WTC11 (cell line): ENCODE results near the gene POLDIP3. TPM values are rescaled to one million over a fixed set of nuclear protein-coding genes. Genes with fewer than 3 reads are reported as not detected.
"Not testable (repeated sequence)": the region's sequence is repeated elsewhere in the genome, so short reads cannot be mapped to it uniquely, and the experiment has no call there.

Experiments
- ATAC-seq: fragments of 200-7000 bp; cut with Tn5 transposase; 2 replicates; pipeline ENCODE4 v1.10.0; 2021; ENCODE audit warnings: mild to moderate bottlenecking, moderate library complexity
- CTCF ChIA-PET: fragments of 300-600 bp; sonication (Branson Sonifier 250); formaldehyde crosslinking; loops from one replicate; lab custom pipeline; 2021; ENCODE audit warnings: antibody characterized with exemption; lab: Charles Lee
- POLR2A ChIA-PET: fragments of 350-600 bp; sonication (Branson Sonifier 250); formaldehyde crosslinking; loops from one replicate; lab custom pipeline; 2021; ENCODE audit warnings: antibody characterized with exemption; lab: Charles Lee
- DNase-seq: peaks from one replicate; pipeline ENCODE4 v3.0.0; 2021; ENCODE audit warnings: low spot score
- H3K27ac Mint-ChIP-seq: 2 replicates; pipeline ENCODE4 v1.8.0; 2021; ENCODE audit warnings: mixed read lengths
- H3K27me3 Mint-ChIP-seq: 2 replicates; pipeline ENCODE4 v1.8.0; 2021; ENCODE audit warnings: low read depth, mild to moderate bottlenecking, moderate library complexity, mixed read lengths
- H3K36me3 Mint-ChIP-seq: 2 replicates; pipeline ENCODE4 v1.8.0; 2021; ENCODE audit warnings: mixed read lengths
- H3K4me1 Mint-ChIP-seq: 2 replicates; pipeline ENCODE4 v1.8.0; 2022; ENCODE audit warnings: mixed read lengths
- H3K4me3 Mint-ChIP-seq: 2 replicates; pipeline ENCODE4 v1.8.0; 2021; ENCODE audit warnings: mild to moderate bottlenecking, moderate library complexity, mixed read lengths
- H3K9me3 Mint-ChIP-seq: 2 replicates; pipeline ENCODE4 v1.8.0; 2021; ENCODE audit warnings: mixed read lengths
- AR ChIP-seq: fragments of 250-450 bp; sonication (Bioruptor Pico); IDR thresholded peaks from 2 replicates; pipeline ENCODE4 v1.9.0; 2021; ENCODE audit warnings: mild to moderate bottlenecking
- ATF2 ChIP-seq: sonication (generic); formaldehyde crosslinking; IDR thresholded peaks from 2 replicates; pipeline ENCODE4 v1.8.1; 2022; ENCODE audit warnings: low read depth, missing genetic modification reagents, borderline replicate concordance
- CREB1 ChIP-seq: sonication (generic); formaldehyde crosslinking; IDR thresholded peaks from 2 replicates; pipeline ENCODE4 v1.8.0; 2023; ENCODE audit warnings: mild to moderate bottlenecking, missing genetic modification reagents
- CTCF ChIP-seq: fragments of 200-600 bp; IDR thresholded peaks from 2 replicates; pipeline ENCODE4 v1.8.0; 2022; ENCODE audit warnings: antibody characterized with exemption
- E2F4 ChIP-seq: sonication (generic); formaldehyde crosslinking; IDR thresholded peaks from 2 replicates; pipeline ENCODE4 v1.8.1; 2022; ENCODE audit warnings: low read depth, mild to moderate bottlenecking, moderate library complexity, missing genetic modification reagents, borderline replicate concordance
- EMX1 ChIP-seq: fragments of 250-450 bp; sonication (Bioruptor Pico); IDR thresholded peaks from 2 replicates; pipeline ENCODE4 v1.8.0; 2021; ENCODE audit warnings: mild to moderate bottlenecking
- FOXJ3 ChIP-seq: sonication (generic); formaldehyde crosslinking; IDR thresholded peaks from 2 replicates; pipeline ENCODE4 v1.9.0; 2021; ENCODE audit warnings: missing genetic modification reagents, mild to moderate bottlenecking, borderline replicate concordance
- FOXP4 ChIP-seq: sonication (generic); formaldehyde crosslinking; IDR thresholded peaks from 2 replicates; pipeline ENCODE4 v1.8.0; 2022; ENCODE audit warnings: mild to moderate bottlenecking, missing genetic modification reagents
- MXD4 ChIP-seq: fragments of 250-450 bp; sonication (Bioruptor Pico); IDR thresholded peaks from 2 replicates; pipeline ENCODE4 v1.8.0; 2021; ENCODE audit warnings: mild to moderate bottlenecking, moderate library complexity, borderline replicate concordance
- MYBL2 ChIP-seq: sonication (generic); formaldehyde crosslinking; IDR thresholded peaks from 2 replicates; pipeline ENCODE4 v1.8.1; 2023; ENCODE audit warnings: mild to moderate bottlenecking, moderate library complexity, missing genetic modification reagents
- NFE2L1 ChIP-seq: sonication (generic); formaldehyde crosslinking; IDR thresholded peaks from 2 replicates; pipeline ENCODE4 v1.8.1; 2023; ENCODE audit warnings: missing genetic modification reagents
- NFYB ChIP-seq: sonication (generic); formaldehyde crosslinking; conservative IDR thresholded peaks from 2 replicates; pipeline ENCODE4 v1.8.0; 2022; ENCODE audit warnings: low read depth, missing genetic modification reagents
- SMAD3 ChIP-seq: sonication (generic); formaldehyde crosslinking; IDR thresholded peaks from 2 replicates; pipeline ENCODE4 v1.8.0; 2022; ENCODE audit warnings: missing genetic modification reagents, mild to moderate bottlenecking, borderline replicate concordance
- STAT6 ChIP-seq: sonication (generic); formaldehyde crosslinking; conservative IDR thresholded peaks from 2 replicates; pipeline ENCODE4 v1.8.1; 2023; ENCODE audit warnings: mild to moderate bottlenecking, low read depth, missing genetic modification reagents, moderate library complexity
- USF1 ChIP-seq: sonication (generic); formaldehyde crosslinking; IDR thresholded peaks from 2 replicates; pipeline ENCODE4 v1.8.0; 2022; ENCODE audit warnings: mild to moderate bottlenecking, missing genetic modification reagents
- ZBTB43 ChIP-seq: sonication (generic); formaldehyde crosslinking; IDR thresholded peaks from 2 replicates; pipeline ENCODE4 v1.8.1; 2023; ENCODE audit warnings: mild to moderate bottlenecking, missing genetic modification reagents
- ZNF671 ChIP-seq: fragments of 250-450 bp; sonication (Bioruptor Pico); IDR thresholded peaks from 2 replicates; pipeline ENCODE4 v1.8.0; 2021; ENCODE audit warnings: mild to moderate bottlenecking
- total RNA-seq: library from RNA; stranded (reverse); gene quantifications from 3 replicates; pipeline ENCODE4 v1.2.3, GENCODE V29; 2021

The POLDIP3 gene
- total RNA-seq, 1 experiment from 2014 or later, result 73.2 TPM

- DNase-seq (no peak), ATAC-seq (no peak)
- POLR2A ChIA-PET, result no interaction called here
- Mint-ChIP-seq H3K4me1 (peaks cover 8% of the 10 kb centered on the region), H3K27ac (no peak overlapping the region), H3K27me3 (peaks cover 41% of the 10 kb centered on the region), H3K4me3 (no peak overlapping the region), H3K9me3 (no peaks in the 10 kb centered on the region), H3K36me3 (no peaks in the 10 kb centered on the region)
- TF ChIP-seq MXD4 (CRISPR knock-in tag) (no peak), USF1 (CRISPR knock-in tag) (no peak), STAT6 (CRISPR knock-in tag) (no peak), NFYB (CRISPR knock-in tag) (no peak), SMAD3 (CRISPR knock-in tag) (no peak), ZBTB43 (CRISPR knock-in tag) (no peak), CTCF (no peak), ATF2 (CRISPR knock-in tag) (no peak), AR (CRISPR knock-in tag) (no peak), FOXP4 (no peak), FOXJ3 (CRISPR knock-in tag) (no peak), NFE2L1 (CRISPR knock-in tag) (no peak), E2F4 (no peak), CREB1 (CRISPR knock-in tag) (no peak), ZNF671 (no peak), MYBL2 (CRISPR knock-in tag) (no peak), EMX1 (CRISPR knock-in tag) (no peak)
- CTCF ChIA-PET, result no interaction called here
These were observed 50.0 kb downstream of the POLDIP3 start for GRCh38 chr22:42564699-42565098.

- ATAC-seq, H3K4me1 Mint-ChIP-seq, H3K27ac Mint-ChIP-seq, DNase-seq, H3K4me3 Mint-ChIP-seq, H3K36me3 Mint-ChIP-seq, POLR2A ChIA-PET, H3K9me3 Mint-ChIP-seq: not testable (repeated sequence)
- H3K27me3 Mint-ChIP-seq, result peaks cover 47% of the 10 kb centered on the region
- CTCF ChIA-PET, result interaction anchor here (0.6 kb wide), 1 partner anchor 61 kb away, joined by 9 read pairs; no protein-coding TSS in a partner anchor
These were observed 50.7 kb downstream of the POLDIP3 start for GRCh38 chr22:42563943-42564342.
